GM12892 (cell line): ENCODE results near the gene TEP1.

Source experiments
- POLR2A ChIP-seq: IDR thresholded peaks from 2 replicates; pipeline ENCODE4 v1.6.1; 2011; ENCODE audit warnings: low read depth, low read length, control low read depth
- POLR2AphosphoS5 ChIP-seq: IDR thresholded peaks from 2 replicates; pipeline ENCODE4 v1.6.1; 2011; ENCODE audit warnings: low read depth, low read length, control low read depth

- TF ChIP-seq POLR2AphosphoS5 (0 out of 2 replicates have a peak, but pooled peaks have one; percentile 33), POLR2A (peak; percentile 58; the same call in 1 of the 2 replicates)
Observed at GRCh38 chr14:20332788-20333493, 80.4 kb downstream of the TEP1 start, which contains the start of gene CCNB1IP1.
